Activated naive CD4-positive, alpha-beta T cell (primary cell): ENCODE data around the gene CNTD1.

ENCODE experiments used
- DNase-seq, 4 experiments: peaks; one replicate each; lab custom pipeline; 2025; lab: John Stamatoyannopoulos, UW

Gene CNTD1

GRCh38 chr17:42779936-42780850 is 18.5 kb upstream of the CNTD1 start, which contains the start of gene WNK4:
TSS of gene WNK4 (plus strand) at chr17:42780610. CDS start at chr17:42780699, 89 bp downstream.
- no peak for DNase-seq

GRCh38 chr17:42780851-42781638 is 17.6 kb upstream of the CNTD1 start:
- no peak for DNase-seq

GRCh38 chr17:42781639-42782165 is 17.0 kb upstream of the CNTD1 start:
- no peak for DNase-seq

GRCh38 chr17:42782166-42783061 is 16.2 kb upstream of the CNTD1 start:
- no peak for DNase-seq

GRCh38 chr17:42783062-42783790 is 15.4 kb upstream of the CNTD1 start:
- DNase-seq = no peak

GRCh38 chr17:42783791-42784138 is 14.9 kb upstream of the CNTD1 start:
- DNase-seq = no peak

- DNase-seq = no peak
Observed at GRCh38 chr17:42784409-42784808, 14.3 kb upstream of the CNTD1 start.

- DNase-seq = no peak
Observed at GRCh38 chr17:42784811-42785592, 13.7 kb upstream of the CNTD1 start.

GRCh38 chr17:42787266-42787665 is 11.4 kb upstream of the CNTD1 start:
- DNase-seq = no peak

- DNase-seq = no peak
Observed at GRCh38 chr17:42791948-42792347, 6.7 kb upstream of the CNTD1 start.

- no peak for DNase-seq
Observed at GRCh38 chr17:42792545-42792944, 6.1 kb upstream of the CNTD1 start.

- DNase-seq = no peak
Observed at GRCh38 chr17:42795061-42795460, 3.6 kb upstream of the CNTD1 start.

GRCh38 chr17:42795465-42795864 is 3.2 kb upstream of the CNTD1 start:
- no peak for DNase-seq

GRCh38 chr17:42796066-42796758 is 2.4 kb upstream of the CNTD1 start:
- no peak for DNase-seq

- no peak for DNase-seq
Observed at GRCh38 chr17:42797067-42798007, 1.3 kb upstream of the CNTD1 start.

- DNase-seq = no peak
Observed at GRCh38 chr17:42798011-42798382, 664 bp upstream of the CNTD1 start.

- DNase-seq = no peak
Observed at GRCh38 chr17:42803074-42803883, 4.6 kb downstream of the CNTD1 start.

GRCh38 chr17:42804918-42805367 is 6.3 kb downstream of the CNTD1 start:
- no peak for DNase-seq
